GM23338 (cell line): ENCODE results near the gene FHDC1.

Experiments used
- CTCF ChIP-seq, 2 experiments: fragments of 200-600 bp in 1 of 2; sonication (generic) in 1 of 2; conservative IDR thresholded peaks; 2 replicates each; pipeline versions ENCODE4 v1.5.1 to v1.6.1; 2016 to 2017; ENCODE audit warnings: antibody characterized with exemption in 2 of 2, low read depth in 2 of 2, mild to moderate bottlenecking in 2 of 2, moderate library complexity in 1 of 2
- ETS1 ChIP-seq: IDR thresholded peaks from 2 replicates; pipeline ENCODE4 v1.6.1; 2016; ENCODE audit warnings: antibody characterized with exemption
- EZH2 ChIP-seq: fragments of 200-600 bp; sonication (generic); IDR thresholded peaks from one replicate; pipeline ENCODE4 v1.8.0; 2017; ENCODE audit warnings: antibody characterized with exemption, mild to moderate bottlenecking, low read depth; ENCODE audit not compliant: unreplicated experiment
- EZH2phosphoT487 ChIP-seq: fragments of 200-600 bp; sonication (generic); IDR thresholded peaks from one replicate; pipeline ENCODE4 v1.8.1; 2018; ENCODE audit warnings: antibody characterized with exemption; ENCODE audit not compliant: unreplicated experiment
- POLR2AphosphoS5 ChIP-seq: IDR thresholded peaks from 2 replicates; pipeline ENCODE4 v1.6.1; 2016; ENCODE audit warnings: antibody characterized with exemption, low read depth

GRCh38 chr4:152965611-152966010, 29.5 kb downstream of the FHDC1 start:
- TF ChIP-seq EZH2 (no peak), CTCF (conservative IDR thresholded peaks at IDR 0.05; ENCODE audit: low read depth in 2 of 2) (no peak), ETS1 (no peak), POLR2AphosphoS5 (no peak), EZH2phosphoT487 (no peak)
